Immature natural killer cell (primary cell): Measurements from ENCODE around the gene MRPL10. TPM values are rescaled to one million over a fixed set of nuclear protein-coding genes. Genes with fewer than 3 reads are reported as not detected.
A peak's percentile ranks its signal among the peaks of the same experiment; 100 is the strongest.

Experiments used
- DNase-seq, 3 donors: peaks; one replicate each; pipeline ENCODE4 v3.0.0; 2022; ENCODE audit warnings: mixed read lengths in 1 of 3
- H3K27ac Mint-ChIP-seq, 6 donors: one replicate each; pipeline ENCODE4 v1.8.0; 2020; ENCODE audit warnings: mixed read lengths in 6 of 6, mild to moderate bottlenecking in 5 of 6, inconsistent platforms in 4 of 6, moderate library complexity in 3 of 6
- H3K27me3 Mint-ChIP-seq, 3 donors: one replicate each; pipeline ENCODE4 v1.8.0; 2020 to 2021; ENCODE audit warnings: low read depth in 3 of 3, mild to moderate bottlenecking in 3 of 3, mixed read lengths in 3 of 3, moderate library complexity in 3 of 3, inconsistent platforms in 1 of 3
- H3K36me3 Mint-ChIP-seq, 3 donors: one replicate each; pipeline ENCODE4 v1.8.0; 2020; ENCODE audit warnings: mixed read lengths in 3 of 3, inconsistent platforms in 2 of 3, mild to moderate bottlenecking in 2 of 3
- H3K4me1 Mint-ChIP-seq, 2 donors: one replicate each; pipeline ENCODE4 v1.8.0; 2020; ENCODE audit warnings: inconsistent platforms in 2 of 2, mild to moderate bottlenecking in 2 of 2, mixed read lengths in 2 of 2, moderate library complexity in 1 of 2
- H3K4me3 Mint-ChIP-seq, 5 donors: one replicate each; pipeline ENCODE4 v1.8.0; 2020; ENCODE audit warnings: mild to moderate bottlenecking in 5 of 5, mixed read lengths in 5 of 5, inconsistent platforms in 3 of 5, moderate library complexity in 3 of 5
- H3K9me3 Mint-ChIP-seq, 6 donors: one replicate each; pipeline ENCODE4 v1.8.0; 2020; ENCODE audit warnings: mild to moderate bottlenecking in 6 of 6, mixed read lengths in 6 of 6, inconsistent platforms in 4 of 6, moderate library complexity in 3 of 6
- polyA plus RNA-seq, 3 donors: library from polyadenylated mRNA; unstranded; fragments of 300-500 nt; fragmentation: Illumina TruSeq; gene quantifications; one replicate each; pipeline ENCODE4 v1.2.3, GENCODE V29; 2021

Gene MRPL10
- polyA plus RNA-seq, 3 donors from 2014 or later = 50.5 to 189 (median 114) TPM

DNA sequence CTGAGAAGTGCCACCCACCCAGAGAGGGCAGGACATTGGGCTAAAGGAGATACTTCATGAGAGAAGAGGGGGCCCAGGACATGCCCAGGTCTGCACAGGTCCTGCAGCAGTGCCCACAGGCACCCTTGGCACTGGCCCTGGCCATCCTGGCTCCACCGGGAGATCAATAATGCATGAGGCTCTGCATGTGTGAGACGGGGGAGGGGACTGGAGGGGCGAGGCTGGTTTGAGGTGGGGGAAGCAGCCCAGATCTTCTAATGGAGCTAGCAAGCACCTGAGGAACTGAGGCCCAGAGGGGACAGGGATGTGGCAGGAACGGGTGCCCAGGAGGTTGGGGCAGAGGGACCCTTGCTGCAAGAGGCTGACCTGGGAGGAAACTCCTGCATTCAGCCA is 10.3 kb downstream of the MRPL10 start:
- H3K4me1 Mint-ChIP-seq = peaks cover 25 to 36% of the 10 kb centered on the region in 2 donors
- no peaks in the 10 kb centered on the region for H3K9me3 Mint-ChIP-seq
- peaks cover 12 to 38% (median 17%) of the 10 kb centered on the region in 3 donors for H3K36me3 Mint-ChIP-seq
- DNase-seq = no peak
- H3K27ac Mint-ChIP-seq = peak overlapping the region; percentile 94 to 97 (median 96)
- peak overlapping the region; percentile 95 to 99 (median 97) for H3K4me3 Mint-ChIP-seq
- H3K27me3 Mint-ChIP-seq = peaks cover 2 to 8% (median 4%) of the 10 kb centered on the region in 3 donors

DNA sequence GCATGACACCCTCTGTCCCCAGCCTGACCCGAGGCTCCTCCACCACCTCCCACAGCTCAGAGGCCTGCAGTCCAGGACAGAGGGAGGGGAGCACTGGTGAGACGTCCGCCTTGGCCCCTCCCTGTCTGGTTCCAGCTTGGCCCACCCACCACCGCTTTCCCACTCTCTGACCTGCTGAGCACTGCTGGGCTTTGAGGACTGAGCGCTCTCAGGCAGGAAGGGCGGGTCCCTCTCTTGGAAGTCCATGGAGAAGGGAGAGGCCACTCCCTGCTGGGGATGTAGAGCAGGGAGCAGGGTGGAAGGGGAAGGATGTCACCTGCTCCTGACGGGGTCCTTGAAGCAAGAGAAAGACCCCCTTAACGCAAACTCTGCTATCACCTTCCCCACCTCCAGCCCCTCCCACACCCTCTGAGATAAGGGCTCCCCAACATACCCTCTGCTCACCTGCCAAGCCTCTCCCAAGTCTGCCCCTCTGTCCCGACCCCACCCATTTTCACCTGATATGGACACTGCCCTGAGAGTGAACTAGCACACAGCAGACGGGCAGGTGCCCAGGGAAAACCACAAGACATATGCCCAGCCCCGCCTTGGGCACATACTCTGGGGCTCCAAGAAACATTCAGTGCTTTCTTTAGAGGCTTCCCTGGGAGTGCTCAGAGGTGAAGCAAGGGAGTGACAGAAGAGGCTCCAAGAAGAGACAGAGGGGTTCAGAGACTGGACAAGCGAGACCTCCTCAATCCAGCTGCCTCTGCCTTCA is 11.1 kb downstream of the MRPL10 start:
- peaks cover 8 to 37% (median 13%) of the 10 kb centered on the region in 3 donors for H3K36me3 Mint-ChIP-seq
- no peak for DNase-seq
- H3K9me3 Mint-ChIP-seq = no peaks in the 10 kb centered on the region
- H3K27me3 Mint-ChIP-seq = peaks cover 2 to 4% (median 4%) of the 10 kb centered on the region in 3 donors
- H3K4me3 Mint-ChIP-seq = peak overlapping the region; percentile 95 to 99 (median 97)
- H3K4me1 Mint-ChIP-seq = peaks cover 25 to 36% of the 10 kb centered on the region in 2 donors
- H3K27ac Mint-ChIP-seq = peak overlapping the region; percentile 94 to 97 (median 96)

DNA sequence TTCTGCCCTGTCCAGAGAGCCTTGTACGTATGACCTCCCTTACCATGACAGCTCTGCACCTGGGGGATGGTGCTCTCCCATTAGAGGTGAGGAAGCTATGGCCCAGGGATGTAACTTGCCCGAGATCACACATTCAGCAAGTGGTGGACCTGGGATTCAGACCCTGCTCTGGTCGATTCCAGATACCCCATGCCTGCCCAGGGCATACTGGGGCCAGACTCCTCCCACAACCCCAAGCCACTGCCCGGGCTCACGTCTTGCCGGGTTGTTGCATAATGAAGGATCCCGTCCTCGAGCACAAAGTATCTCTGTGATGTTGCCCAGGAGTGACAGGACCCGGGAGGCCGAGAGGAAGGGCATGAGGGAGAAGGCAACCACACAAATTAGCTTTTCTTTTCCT is 11.9 kb downstream of the MRPL10 start:
- Mint-ChIP-seq H3K9me3 (no peaks in the 10 kb centered on the region), H3K27ac (peak overlapping the region in 3 of 6 donors; percentile 20 to 50 (median 45)), H3K27me3 (peaks cover 2 to 4% (median 4%) of the 10 kb centered on the region in 3 donors), H3K4me1 (peaks cover 25 to 36% of the 10 kb centered on the region in 2 donors), H3K4me3 (peak overlapping the region in 2 of 5 donors; percentile 49 to 58), H3K36me3 (peaks cover 5 to 36% (median 10%) of the 10 kb centered on the region in 3 donors)
- no peak for DNase-seq

DNA sequence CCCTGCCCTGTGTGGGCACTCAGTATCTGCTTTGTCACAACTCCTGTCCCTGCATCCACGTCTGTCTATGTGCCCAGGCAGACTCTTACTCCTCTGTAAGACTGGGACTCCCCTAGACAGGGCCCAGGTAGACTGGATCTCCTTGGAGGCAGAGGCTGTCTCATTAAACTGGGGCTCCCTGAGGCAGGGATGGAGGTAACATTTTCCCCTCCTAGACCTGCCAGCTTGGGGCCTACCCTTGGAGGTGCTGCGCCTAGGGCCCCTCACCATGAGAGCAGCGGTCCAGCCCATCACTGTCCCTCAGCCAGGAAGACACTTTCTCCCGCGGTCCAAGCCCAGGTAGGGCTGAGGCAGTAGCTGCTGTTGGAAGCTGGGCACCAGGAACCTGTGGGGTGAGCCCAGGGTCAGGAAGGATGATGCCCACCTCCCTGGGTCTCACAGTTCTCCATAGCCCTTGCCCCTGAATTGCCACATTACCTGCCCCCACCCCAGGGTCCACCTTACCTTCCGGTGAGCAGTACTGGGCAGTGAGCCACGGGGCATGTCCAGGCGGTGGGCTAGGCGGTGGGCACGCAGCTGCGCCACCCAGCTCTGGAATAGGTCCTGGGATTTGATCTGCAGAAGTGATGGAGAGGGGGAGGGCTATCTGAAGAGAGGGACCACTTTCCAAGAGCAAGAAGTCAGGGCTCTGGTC is 13.2 kb downstream of the MRPL10 start:
- peak overlapping the region in 2 of 6 donors; percentile 20 to 46 for H3K27ac Mint-ChIP-seq
- H3K4me1 Mint-ChIP-seq = peaks cover 25 to 35% of the 10 kb centered on the region in 2 donors
- no peak overlapping the region for H3K4me3 Mint-ChIP-seq
- peaks cover under 1 to 26% (median 6%) of the 10 kb centered on the region in 3 donors for H3K36me3 Mint-ChIP-seq
- H3K9me3 Mint-ChIP-seq = no peaks in the 10 kb centered on the region
- H3K27me3 Mint-ChIP-seq = peaks cover under 1 to 4% (median 3%) of the 10 kb centered on the region in 3 donors
- DNase-seq = no peak

DNA sequence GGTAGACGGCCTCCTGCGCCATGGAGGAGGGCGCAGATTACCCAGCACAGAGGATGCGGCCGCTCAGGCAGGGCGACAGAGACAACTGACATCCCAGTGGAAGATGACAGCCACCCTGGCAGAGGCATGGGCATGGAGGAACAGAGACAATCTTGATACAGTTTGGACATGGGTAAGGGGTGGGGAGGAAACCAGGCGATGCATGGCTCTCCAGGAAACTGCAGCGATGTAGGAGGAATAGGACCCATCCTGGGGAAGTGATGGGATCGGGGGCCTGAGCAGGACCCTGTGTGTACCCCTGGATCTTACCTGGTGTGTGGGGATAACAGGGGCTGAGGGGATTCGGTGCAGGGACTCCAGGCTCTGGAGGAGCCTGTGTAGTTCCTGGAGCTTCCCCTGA is 14.4 kb downstream of the MRPL10 start:
- no peak overlapping the region for H3K4me3 Mint-ChIP-seq
- no peak for DNase-seq

DNA sequence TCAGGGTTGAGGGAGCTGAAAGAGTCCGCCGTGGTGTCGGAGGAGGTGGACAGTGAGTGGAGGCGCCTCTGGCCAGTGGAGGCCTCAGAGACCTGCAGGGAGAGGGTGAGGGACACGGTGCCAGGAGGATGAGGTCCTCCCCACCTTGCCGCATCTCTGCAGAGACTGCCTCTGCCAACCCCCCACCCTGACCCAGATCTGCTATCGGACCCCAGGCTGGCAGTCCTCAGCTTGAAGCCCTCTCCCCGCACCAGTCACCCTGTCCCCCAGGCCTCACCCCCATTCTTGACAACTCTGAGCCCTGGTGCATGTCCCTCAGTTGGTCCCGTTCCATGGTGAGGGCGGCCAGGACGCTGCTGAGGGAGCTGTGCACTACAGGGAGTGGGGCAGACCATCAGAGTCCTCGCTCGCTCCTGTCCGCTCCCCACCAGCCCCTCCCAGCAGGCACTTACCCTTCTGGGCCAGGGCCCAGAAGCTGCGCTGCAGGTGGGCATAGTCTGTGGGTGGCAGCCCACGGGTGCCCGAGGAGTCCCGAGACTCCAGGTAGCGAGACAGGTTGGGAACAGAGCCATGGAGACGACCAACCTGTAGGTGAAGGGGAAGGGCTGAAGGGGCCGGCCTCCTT is 15.1 kb downstream of the MRPL10 start:
- no peak for DNase-seq
- peak overlapping the region in 1 of 6 donors; percentile 30 for H3K27ac Mint-ChIP-seq

More for the DNA sequence above, 14.4 kb downstream of the MRPL10 start:
- peaks cover 25 to 32% of the 10 kb centered on the region in 2 donors for H3K4me1 Mint-ChIP-seq
- H3K27me3 Mint-ChIP-seq = peaks cover 0 to 4% (median 3%) of the 10 kb centered on the region in 3 donors
- peaks cover 10 to 33% (median 11%) of the 10 kb centered on the region in 3 donors for H3K36me3 Mint-ChIP-seq
- H3K9me3 Mint-ChIP-seq = no peaks in the 10 kb centered on the region
- peak overlapping the region in 1 of 6 donors; percentile 54 for H3K27ac Mint-ChIP-seq

DNA sequence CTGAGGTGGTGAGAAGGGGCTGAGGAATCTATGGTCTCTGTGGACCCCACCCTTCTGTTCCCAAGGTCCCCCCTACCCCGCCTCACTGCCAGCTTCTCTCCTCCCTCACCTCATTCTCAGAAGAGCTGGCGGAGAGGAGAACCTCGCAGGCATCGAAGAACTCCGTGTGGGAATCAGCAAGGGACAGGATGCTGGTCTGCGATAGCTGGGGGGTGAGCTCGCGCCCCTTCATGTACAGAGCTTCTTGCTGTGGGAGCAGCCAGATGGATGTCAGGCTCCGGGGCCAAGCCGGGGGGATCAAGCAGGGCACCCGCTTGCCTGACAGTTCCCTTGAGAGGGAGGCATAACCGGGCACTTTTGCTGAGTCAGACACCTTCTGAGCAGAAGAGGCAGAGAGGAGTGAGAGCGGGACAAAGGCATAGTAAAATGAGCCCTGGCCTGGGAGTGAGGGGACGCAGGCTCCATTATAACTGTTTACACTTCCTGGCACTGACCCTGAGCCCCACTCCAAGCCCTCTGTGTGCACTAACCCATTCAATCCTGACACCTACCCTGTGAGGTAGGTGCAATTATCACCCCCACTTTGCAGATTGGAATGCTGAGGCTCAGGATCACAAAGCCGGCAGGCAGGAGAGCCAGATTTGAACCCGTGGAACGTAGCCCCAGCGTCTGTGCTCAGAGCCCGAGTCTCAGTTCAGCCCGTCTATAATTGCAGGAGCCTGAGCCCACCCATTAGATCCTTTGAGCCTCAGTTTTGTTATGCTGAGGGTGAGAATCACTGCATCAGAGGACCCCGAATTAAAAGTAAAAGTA is 16.0 kb downstream of the MRPL10 start:
- H3K27ac Mint-ChIP-seq = peak overlapping the region in 2 of 6 donors; percentile 33 to 46
- peaks cover 24 to 28% of the 10 kb centered on the region in 2 donors for H3K4me1 Mint-ChIP-seq
- no peak for DNase-seq

More for the DNA sequence above, 15.1 kb downstream of the MRPL10 start:
- H3K4me1 Mint-ChIP-seq = peaks cover 25 to 29% of the 10 kb centered on the region in 2 donors
- H3K27me3 Mint-ChIP-seq = peaks cover 0 to 3% (median 0%) of the 10 kb centered on the region in 3 donors
- H3K4me3 Mint-ChIP-seq = no peak overlapping the region
- H3K36me3 Mint-ChIP-seq = peaks cover 11 to 40% (median 16%) of the 10 kb centered on the region in 3 donors
- no peaks in the 10 kb centered on the region for H3K9me3 Mint-ChIP-seq

DNA sequence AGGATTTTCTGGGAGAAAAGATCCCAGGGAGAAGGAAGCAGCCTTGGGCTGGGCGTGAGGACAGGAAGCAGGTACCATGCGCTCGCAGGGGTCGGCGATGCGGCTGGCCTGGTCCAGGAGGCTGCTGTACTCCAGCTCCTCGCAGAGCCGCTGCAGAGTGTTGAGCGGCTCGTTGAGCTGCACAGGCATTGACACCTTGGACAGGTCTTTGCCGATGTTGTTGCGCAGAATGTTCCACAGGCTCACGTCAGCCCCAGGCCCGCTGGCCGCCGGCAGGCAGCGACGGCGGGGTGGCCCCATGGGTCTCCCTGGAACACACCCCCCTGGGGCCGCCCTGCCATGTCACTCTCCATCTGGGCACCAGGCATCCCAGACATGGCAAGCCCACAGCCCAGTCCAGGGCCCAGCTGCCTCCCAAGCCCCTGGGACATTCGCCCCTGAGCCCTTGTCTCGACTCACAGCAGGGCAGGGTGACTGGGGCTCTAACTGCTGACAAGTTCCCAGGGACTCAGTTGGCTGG is 17.8 kb downstream of the MRPL10 start:
- Mint-ChIP-seq H3K4me3 (no peak overlapping the region), H3K36me3 (peaks cover 17 to 49% (median 27%) of the 10 kb centered on the region in 3 donors)

More for the DNA sequence above, 16.0 kb downstream of the MRPL10 start:
- H3K27me3 Mint-ChIP-seq = peaks cover 0 to 6% (median 0%) of the 10 kb centered on the region in 3 donors
- H3K9me3 Mint-ChIP-seq = no peaks in the 10 kb centered on the region
- peaks cover 11 to 44% (median 18%) of the 10 kb centered on the region in 3 donors for H3K36me3 Mint-ChIP-seq
- no peak overlapping the region for H3K4me3 Mint-ChIP-seq

DNA sequence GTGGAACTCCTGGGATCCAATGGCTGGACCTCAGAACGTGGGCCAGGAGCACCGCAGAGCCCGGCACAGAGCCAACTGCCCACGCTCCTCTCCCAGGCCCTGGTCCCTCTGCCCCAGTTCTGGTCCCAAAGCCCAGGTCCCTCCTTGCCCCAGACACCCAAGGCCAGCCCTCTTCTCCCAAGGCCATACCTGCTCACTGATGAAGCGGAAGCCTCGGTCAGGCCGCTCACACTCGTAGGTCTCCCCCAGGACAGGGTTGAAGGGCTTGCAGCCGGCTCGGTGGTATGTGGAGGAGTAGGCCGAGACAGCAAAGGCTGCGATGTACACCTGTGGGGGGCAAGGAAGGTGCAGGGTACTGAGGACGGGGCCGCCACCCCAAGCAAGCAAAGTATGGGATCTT is 18.3 kb downstream of the MRPL10 start:
- peaks cover 0 to 5% (median 3%) of the 10 kb centered on the region in 3 donors for H3K27me3 Mint-ChIP-seq
- H3K27ac Mint-ChIP-seq = peak overlapping the region in 4 of 6 donors; percentile 30 to 89 (median 66)
- no peaks in the 10 kb centered on the region for H3K9me3 Mint-ChIP-seq
- H3K4me1 Mint-ChIP-seq = peaks cover 25 to 28% of the 10 kb centered on the region in 2 donors
- H3K36me3 Mint-ChIP-seq = peaks cover 17 to 51% (median 27%) of the 10 kb centered on the region in 3 donors
- H3K4me3 Mint-ChIP-seq = no peak overlapping the region
- no peak for DNase-seq

More for the DNA sequence above, 17.8 kb downstream of the MRPL10 start:
- Mint-ChIP-seq H3K9me3 (no peaks in the 10 kb centered on the region), H3K4me1 (peaks cover 25 to 28% of the 10 kb centered on the region in 2 donors), H3K27me3 (peaks cover 0 to 5% (median 3%) of the 10 kb centered on the region in 3 donors), H3K27ac (no peak overlapping the region)
- no peak for DNase-seq

DNA sequence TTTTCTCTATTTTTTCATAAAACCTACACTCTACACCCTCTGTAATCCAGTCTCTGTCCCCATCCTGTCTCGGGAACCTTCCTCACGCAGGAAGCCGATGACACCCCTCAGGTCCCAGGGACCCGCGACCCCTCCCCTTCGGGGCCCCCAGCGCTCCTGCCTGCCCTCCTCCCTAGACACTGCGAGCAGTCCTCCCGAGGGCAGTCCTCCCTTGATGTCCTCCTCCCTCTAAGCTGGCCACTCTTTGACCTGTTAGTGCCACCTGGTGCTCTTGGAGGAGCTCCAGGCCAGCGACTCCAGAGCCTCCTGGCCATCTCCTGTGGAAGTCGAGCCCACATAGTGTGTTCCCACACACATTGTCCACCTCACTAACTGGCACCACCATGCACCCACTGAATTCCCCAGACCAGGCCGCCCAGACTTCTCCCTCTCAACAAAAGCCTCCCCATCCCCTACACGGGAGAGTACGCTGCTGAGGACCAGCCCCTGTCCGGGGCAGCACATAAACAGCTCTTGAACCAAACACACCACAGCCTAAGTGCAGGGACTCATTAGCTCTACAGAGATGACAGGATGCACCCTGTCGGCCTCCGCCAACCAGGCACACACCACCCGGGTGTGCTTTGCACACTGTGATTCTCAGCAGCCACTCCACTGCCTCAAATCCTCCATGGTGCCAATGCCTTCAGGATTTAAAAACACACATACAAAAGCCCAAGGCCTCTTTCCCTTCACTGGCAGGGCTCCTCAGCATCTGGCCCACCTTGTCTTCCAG is 19.0 kb downstream of the MRPL10 start:
- Mint-ChIP-seq H3K36me3 (peaks cover 18 to 48% (median 27%) of the 10 kb centered on the region in 3 donors), H3K27me3 (peaks cover 0 to 5% (median 3%) of the 10 kb centered on the region in 3 donors), H3K4me1 (peaks cover 25 to 28% of the 10 kb centered on the region in 2 donors), H3K9me3 (no peaks in the 10 kb centered on the region), H3K27ac (peak overlapping the region; percentile 62 to 94 (median 83)), H3K4me3 (no peak overlapping the region)
- DNase-seq = no peak

DNA sequence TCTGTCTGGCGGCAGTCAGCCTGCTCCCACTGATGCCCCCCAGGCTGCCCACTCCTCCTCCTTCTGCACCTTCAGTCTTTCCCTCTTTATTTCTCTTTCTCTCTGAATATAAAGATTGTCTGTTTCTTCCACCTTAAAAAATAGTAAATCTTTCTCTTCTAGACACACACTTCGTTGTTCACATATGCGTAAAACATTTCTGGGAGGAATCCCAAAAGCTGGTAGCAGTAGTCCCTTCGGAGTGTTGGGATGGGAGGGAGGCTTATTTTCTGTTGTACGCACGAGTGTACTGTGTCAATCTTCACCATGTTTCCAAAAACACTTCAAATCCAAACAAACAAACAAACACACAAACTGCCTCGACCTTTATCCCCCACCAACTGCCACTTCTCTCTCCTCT is 19.6 kb downstream of the MRPL10 start:
- H3K4me3 Mint-ChIP-seq = no peak overlapping the region
- H3K27me3 Mint-ChIP-seq = peaks cover 0 to 5% (median 3%) of the 10 kb centered on the region in 3 donors
- peak overlapping the region; percentile 71 to 94 (median 86) for H3K27ac Mint-ChIP-seq
- DNase-seq = no peak
- H3K9me3 Mint-ChIP-seq = no peaks in the 10 kb centered on the region
- H3K36me3 Mint-ChIP-seq = peaks cover 22 to 49% (median 31%) of the 10 kb centered on the region in 3 donors
- peaks cover 23 to 28% of the 10 kb centered on the region in 2 donors for H3K4me1 Mint-ChIP-seq
